ENCODE results near the gene ADH6. TPM values are rescaled to one million over a fixed set of nuclear protein-coding genes. Genes with fewer than 3 reads are reported as not detected.

The ADH6 gene
- total RNA-seq, 6 experiments from 2014 or later, result 73.9 to 213 (median 124) TPM

- intact Hi-C loops (cut with DNase I), result no loop called here
- Histone ChIP-seq H3K27ac (peak overlapping the region in 2 of 3 donors; percentile 79), H3K9me3 (no peaks in the 10 kb centered on the region), H3K4me3 (peak overlapping the region in 1 of 3 donors; percentile 59), H3K36me3 (peaks cover 0 to 5% (median 0%) of the 10 kb centered on the region in 4 donors), H3K27me3 (no peaks in the 10 kb centered on the region), H3K4me1 (peaks cover 0 to 19% (median 2%) of the 10 kb centered on the region in 4 donors)
- TF ChIP-seq CTCF (IDR thresholded peaks at IDR 0.05), result no peak
- TF ChIP-seq POLR2A (IDR thresholded peaks at IDR 0.05), result no peak
- DNase-seq (no peak), ATAC-seq (peak in 2 of 4 donors; percentile 19 to 24)
- 15% methylated on average over 1 of the region's 1 CpG for WGBS (ENCODE audit: insufficient coverage, low coverage, low lambda C conversion rate, missing lambda C conversion rate)
Measured at GRCh38 chr4:99219479-99219878, 433 bp upstream of the ADH6 start.

- ATAC-seq, result no peak
- no peaks in the 10 kb centered on the region for H3K9me3 ChIP-seq
- no peak for TF ChIP-seq POLR2A (IDR thresholded peaks at IDR 0.05)
- no peak for TF ChIP-seq CTCF (IDR thresholded peaks at IDR 0.05)
- H3K36me3 ChIP-seq, result peaks cover 0 to 14% (median 0%) of the 10 kb centered on the region in 4 donors
- no peak for DNase-seq
- intact Hi-C loops (cut with DNase I), result no loop called here
- no peak overlapping the region for H3K27ac ChIP-seq
- peaks cover 0 to 29% (median 4%) of the 10 kb centered on the region in 4 donors for H3K4me1 ChIP-seq
- WGBS (ENCODE audit: insufficient coverage, low coverage, low lambda C conversion rate, missing lambda C conversion rate), result 84% methylated on average over 3 of the region's 3 CpGs
- H3K27me3 ChIP-seq, result no peaks in the 10 kb centered on the region
- no peak overlapping the region for H3K4me3 ChIP-seq
Measured at GRCh38 chr4:99215521-99215920, 3.5 kb downstream of the ADH6 start.

- H3K27ac ChIP-seq, result no peak overlapping the region
- H3K9me3 ChIP-seq, result no peaks in the 10 kb centered on the region
- no peaks in the 10 kb centered on the region for H3K27me3 ChIP-seq
- no peak overlapping the region for H3K4me3 ChIP-seq
- ATAC-seq (peak; percentile 23 to 62 (median 42)), DNase-seq (no peak)
- TF ChIP-seq CTCF (IDR thresholded peaks at IDR 0.05) (no peak), POLR2A (IDR thresholded peaks at IDR 0.05) (no peak)
- intact Hi-C loops (cut with DNase I), result no loop called here
- H3K4me1 ChIP-seq, result peaks cover 0 to 66% (median 11%) of the 10 kb centered on the region in 4 donors
- H3K36me3 ChIP-seq, result peaks cover 0 to 14% (median 2%) of the 10 kb centered on the region in 4 donors
Measured at GRCh38 chr4:99210789-99211188, 8.3 kb downstream of the ADH6 start.

GRCh38 chr4:99209671-99210070 is 9.4 kb downstream of the ADH6 start:
- Histone ChIP-seq H3K27me3 (no peaks in the 10 kb centered on the region), H3K9me3 (no peaks in the 10 kb centered on the region), H3K4me1 (peaks cover 0 to 73% (median 16%) of the 10 kb centered on the region in 4 donors), H3K4me3 (no peak overlapping the region), H3K36me3 (peaks cover 0 to 9% (median 2%) of the 10 kb centered on the region in 4 donors), H3K27ac (peak overlapping the region in 1 of 3 donors; percentile 19)
- intact Hi-C loops (cut with DNase I), result no loop called here
- no peak for TF ChIP-seq POLR2A (IDR thresholded peaks at IDR 0.05)
- no peak for TF ChIP-seq CTCF (IDR thresholded peaks at IDR 0.05)
- no peak for DNase-seq
- no peak for ATAC-seq
- WGBS (ENCODE audit: insufficient coverage, low coverage, low lambda C conversion rate, missing lambda C conversion rate), result 75% methylated on average over 1 of the region's 1 CpG

- TF ChIP-seq POLR2A (IDR thresholded peaks at IDR 0.05), result no peak
- TF ChIP-seq CTCF (IDR thresholded peaks at IDR 0.05), result no peak
- peaks cover 0 to 80% (median 16%) of the 10 kb centered on the region in 4 donors for H3K4me1 ChIP-seq
- H3K27ac ChIP-seq, result peak overlapping the region in 1 of 3 donors; percentile 51
- 52% methylated on average over 2 of the region's 2 CpGs for WGBS (ENCODE audit: insufficient coverage, low coverage, low lambda C conversion rate, missing lambda C conversion rate)
- peaks cover 0 to 12% (median 2%) of the 10 kb centered on the region in 4 donors for H3K36me3 ChIP-seq
- no peaks in the 10 kb centered on the region for H3K9me3 ChIP-seq
- intact Hi-C loops (cut with DNase I), result no loop called here
- DNase-seq (no peak), ATAC-seq (peak in 2 of 4 donors; percentile 26 to 36)
- H3K27me3 ChIP-seq, result no peaks in the 10 kb centered on the region
- H3K4me3 ChIP-seq, result no peak overlapping the region
Measured at GRCh38 chr4:99208719-99209075, 10.3 kb downstream of the ADH6 start.
